ENCODE data around the gene IDH3A. TPM values are rescaled to one million over a fixed set of nuclear protein-coding genes. Genes with fewer than 3 reads are reported as not detected.

IDH3A gene
- total RNA-seq, 1 donor from 2014 or later: 41.6 TPM

DNA sequence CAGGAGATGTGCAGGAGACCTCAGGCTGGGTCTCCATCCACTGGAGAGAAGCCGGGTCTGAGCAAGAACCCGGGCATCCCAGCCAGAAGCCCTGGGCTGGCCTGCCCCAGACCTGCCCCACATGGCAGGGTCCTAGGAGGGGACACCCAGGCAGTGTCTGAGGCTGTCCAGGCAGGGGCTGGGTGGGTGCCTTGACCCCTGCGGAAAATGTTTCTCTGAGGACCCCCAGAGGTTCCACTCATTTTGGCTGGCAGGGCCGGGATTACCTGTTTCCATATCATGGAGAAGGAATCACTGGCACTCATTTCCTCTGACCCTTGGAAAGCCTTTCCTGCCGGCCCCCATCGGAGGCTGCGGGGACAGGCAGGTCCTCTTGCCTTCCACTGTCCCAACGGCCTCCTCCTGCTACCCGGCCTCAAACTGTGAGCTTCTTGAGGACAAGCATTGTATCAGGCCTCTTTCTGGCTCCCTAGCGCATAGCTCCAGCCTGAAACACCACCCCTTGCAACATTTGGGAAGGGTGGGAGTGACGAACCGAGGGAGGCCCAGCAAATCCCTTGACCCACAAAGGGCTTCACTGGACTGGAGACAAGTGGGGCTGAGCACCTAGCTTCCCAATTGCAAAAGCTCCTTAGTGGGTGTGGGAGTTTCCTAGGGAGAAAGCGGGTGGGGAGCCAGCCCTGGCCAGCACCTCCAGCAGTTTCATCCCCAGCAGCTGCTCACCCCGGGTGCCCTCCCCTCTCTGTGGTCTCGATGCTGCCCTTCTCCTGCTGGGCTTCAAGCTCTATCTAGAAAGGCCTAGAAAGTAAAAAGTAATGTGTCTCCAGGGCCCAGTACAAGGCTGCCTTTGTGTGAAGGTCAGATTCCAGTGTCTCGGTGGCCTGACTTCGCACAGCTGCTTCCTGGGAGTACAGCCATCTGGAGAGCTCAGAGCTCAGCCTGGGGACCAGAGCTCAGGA lies 55.5 kb downstream of the IDH3A start:
- peak; percentile 21 for DNase-seq

DNA sequence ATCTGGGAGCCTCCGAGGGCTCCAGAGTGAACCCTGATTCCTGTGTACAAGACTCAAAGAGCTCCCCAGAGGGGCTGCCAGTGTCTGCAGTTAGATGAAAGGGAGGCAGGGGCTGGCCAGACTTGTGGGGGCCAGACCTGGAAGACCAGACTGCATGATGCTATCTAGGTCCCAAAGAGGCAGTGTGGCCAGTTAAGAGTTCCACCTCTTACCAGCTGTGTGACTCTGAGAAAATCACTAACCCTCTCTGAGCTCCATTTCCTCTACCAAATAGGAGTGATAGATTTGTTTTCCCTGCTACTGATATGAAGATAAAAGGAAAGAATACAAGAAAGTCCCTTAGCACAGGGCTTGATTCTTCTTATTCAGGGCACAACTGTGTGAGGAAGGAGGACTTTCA lies 56.2 kb downstream of the IDH3A start:
- DNase-seq: no peak

DNA sequence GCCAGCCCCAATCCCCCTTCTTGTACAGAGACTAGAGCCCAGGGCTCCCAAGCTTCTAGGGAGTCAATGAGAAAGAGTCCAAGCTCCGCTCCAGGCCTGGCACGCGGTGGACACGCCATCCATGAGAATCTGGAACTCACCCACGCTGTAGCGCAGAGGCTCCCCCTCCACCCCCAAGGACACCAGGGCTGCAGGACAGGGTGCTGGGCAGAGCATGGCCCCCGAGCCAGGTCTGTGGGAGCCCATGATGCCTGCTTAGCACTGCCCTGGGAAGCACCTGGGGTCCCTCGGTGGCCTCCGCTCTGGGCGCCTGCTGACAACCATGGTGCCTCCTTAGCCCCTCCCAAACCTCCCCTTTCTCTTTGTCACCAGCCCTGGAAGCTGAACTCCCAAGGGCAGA lies 56.7 kb downstream of the IDH3A start:
- no peak for DNase-seq

DNA sequence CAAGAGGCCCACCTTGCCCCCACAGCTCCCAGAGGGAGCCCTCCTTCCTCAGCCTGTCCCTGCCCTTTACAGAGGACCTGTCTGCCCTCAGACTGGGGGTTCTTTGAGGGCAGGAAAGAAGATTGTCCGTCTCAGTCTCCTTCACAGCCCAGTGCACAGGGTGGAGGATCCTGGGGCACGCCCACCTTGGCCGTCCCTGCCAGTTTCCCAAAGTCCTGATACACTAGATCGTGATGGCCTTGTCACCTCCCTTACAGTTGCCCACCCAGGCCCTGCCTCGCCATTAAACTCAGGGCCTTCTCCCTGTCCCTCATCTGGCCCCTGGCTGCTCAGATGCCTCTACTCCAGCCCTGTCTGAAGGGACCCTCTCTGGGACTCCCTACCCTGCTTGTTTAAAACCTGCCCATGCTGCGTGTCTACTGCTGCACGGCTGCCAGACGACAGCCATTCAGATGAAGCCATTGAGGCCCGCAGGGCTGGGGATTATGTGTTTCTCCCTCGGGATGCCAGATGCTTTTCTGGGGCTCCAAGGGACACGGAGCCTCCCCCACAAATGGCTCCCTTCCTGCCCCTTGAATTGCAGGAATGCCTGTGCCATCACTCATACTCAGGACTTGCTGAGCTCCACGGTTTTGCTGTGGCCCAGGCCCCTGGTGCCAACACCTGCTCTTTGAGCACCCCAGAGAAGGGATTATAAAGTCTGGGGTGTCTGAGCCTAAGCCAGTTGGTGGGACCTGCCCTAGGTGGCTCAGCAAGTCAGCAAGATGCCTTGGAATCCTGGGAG lies 57.4 kb downstream of the IDH3A start:
- no peak for DNase-seq

DNA sequence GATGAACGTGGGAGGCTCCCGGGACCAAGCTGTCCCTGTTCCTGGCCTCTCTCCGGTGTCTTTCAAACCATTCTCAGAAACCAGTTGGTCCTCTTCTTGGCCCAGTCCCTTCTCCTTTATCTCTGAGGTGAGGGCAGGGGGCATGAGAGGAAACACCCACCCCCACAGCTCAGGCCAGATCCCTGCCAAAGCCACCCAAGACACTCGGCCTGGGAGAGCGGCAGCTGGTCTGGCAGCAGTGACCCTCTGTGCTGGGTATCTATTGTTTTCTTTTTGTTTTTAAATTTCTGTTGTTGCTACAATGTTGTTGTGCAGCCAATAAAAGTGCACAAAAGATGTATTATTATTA lies 57.9 kb downstream of the IDH3A start:
- DNase-seq: no peak

DNA sequence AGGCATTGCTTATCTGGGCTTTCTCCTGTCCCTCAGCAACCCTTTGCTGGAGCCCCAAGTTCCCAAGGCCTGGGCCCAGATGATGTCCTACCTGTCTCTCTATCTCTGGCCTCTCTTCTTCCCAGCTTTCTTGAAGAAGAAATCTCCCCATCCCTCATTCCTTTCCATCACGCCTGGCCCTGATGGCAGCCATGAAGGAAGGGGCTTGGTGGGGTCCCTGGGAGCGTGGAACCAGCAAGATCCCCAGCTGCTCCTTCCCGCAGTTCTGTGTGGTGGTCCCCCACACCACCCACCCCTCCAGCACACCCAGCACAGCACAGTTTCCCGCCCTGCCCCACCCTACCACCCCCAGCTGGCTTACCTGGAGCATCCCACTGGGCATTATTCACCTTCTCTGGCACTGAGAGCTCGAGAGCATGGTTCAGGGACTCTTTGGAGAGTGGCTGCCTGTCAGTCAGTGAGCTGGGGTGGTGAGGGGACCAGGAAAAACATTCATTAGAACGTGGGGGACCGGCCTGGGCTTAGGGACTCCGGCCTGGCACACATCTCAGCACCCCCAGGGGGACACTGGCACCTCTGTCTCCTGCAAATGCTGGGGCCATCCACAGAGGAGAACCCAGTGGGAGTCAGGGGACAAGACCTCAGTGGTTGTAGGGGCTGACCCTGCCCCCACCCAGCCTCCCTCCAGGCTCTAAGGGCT lies 58.6 kb downstream of the IDH3A start:
- DNase-seq: no peak

DNA sequence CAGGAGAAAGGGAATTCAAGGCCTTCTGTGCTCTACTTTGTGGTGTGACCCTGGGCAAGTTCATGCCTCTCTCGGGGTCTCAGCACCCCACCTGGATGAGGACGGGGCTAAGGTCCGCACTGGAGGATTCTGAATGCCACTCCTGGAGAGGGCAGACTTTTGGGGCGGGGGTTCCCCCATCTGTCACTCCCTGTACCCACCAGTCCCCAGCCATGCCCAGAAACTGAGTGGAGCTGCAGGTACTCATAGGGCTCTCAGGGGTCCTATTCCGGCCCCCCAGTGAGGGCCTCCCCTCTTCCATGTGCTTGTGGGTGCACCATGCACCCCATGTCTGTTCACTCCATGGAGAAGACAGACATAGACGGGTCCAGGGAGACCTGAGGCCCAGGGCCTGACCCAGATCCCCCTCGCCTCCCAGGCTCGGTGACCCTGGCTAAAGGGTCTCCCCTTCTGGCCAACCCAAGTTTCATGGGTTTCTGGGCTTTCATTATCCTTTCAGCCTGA lies 59.2 kb downstream of the IDH3A start:
- no peak for DNase-seq

DNA sequence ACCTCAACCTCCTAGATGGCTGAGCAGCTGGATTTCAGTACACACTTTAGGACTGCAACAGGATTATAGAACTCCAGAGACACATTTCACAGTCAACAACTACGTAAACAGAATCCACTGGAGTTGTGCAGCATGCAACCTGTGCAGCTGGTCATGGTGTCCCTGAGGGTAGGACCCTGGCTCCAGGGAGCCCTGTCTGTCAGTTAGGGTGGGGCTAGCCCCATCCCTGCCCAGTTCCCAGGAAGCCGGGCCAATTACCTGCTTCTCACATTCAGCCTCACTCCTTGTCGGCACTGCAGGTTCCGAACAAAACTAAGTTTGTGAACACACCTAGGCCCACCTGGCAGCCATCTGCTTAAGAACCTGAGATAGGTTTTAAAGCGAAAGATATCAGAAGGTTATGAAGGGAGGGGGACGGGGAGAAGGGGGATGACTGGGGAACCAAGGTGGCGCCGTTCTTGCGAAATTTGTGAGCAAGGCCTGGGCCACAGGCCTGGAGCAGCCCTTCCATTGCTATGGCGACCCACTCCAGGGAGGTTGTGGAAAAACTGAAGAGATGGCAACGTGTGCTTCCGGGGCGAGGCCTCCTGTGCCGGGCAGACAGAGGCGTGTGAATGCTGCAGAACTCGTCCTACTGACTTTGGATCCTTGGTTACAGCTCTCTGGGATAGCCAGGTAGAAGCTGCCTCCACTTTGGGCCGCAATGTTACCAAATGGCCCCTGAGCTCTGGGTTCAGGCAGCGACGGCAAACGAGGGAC lies 59.9 kb downstream of the IDH3A start:
- DNase-seq: peak; percentile 17

DNA sequence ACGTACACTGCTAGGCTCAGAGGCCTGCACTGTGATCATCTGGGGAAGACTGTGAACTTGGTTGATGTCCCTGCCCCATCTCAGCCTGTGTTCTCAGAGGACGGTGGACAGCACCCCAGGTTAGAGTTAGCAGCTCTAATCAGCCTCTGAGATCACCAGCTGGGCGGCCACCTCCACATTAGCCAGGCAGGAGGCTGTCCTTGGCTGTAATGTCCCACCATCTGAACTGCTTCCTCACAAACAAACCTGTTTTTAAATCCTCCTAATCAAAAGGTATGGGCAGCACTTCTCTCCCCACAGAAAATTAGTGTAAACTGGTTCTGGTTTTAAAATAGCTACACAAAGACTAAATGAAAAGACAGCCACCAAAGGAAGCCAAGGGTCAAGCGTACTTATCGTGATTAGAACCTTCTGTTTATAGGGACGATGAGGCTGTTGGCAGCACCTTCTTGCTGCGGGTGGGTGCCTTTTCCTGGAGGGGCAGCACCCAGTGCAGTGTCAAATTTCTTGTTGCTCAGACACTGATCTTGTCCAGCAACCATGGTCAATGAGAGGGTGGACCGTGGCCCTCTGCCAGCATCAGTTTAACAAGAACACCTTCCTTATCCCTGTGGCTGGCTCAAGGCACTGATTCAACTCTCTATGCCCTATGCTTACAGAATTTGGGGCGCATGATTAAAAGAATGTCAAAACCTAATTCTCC lies 60.6 kb downstream of the IDH3A start:
- DNase-seq: no peak

DNA sequence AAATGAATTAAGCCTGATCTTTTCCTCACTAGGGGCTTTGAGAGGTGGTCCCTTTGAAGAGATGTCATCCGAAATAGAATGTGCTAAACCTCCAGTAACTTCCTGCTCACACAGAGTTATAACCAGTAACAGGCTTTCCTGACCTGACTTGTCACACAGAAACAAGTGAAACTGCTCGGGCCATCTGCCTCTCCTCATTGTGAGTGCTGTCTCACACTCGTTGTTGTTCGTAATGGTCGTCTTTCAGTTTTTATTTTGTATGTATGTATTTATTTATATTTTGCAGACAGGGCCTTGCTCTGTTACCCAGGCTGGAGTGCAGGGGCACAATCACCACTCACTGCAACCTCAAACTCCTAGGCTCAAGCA lies 61.2 kb downstream of the IDH3A start:
- no peak for DNase-seq

DNA sequence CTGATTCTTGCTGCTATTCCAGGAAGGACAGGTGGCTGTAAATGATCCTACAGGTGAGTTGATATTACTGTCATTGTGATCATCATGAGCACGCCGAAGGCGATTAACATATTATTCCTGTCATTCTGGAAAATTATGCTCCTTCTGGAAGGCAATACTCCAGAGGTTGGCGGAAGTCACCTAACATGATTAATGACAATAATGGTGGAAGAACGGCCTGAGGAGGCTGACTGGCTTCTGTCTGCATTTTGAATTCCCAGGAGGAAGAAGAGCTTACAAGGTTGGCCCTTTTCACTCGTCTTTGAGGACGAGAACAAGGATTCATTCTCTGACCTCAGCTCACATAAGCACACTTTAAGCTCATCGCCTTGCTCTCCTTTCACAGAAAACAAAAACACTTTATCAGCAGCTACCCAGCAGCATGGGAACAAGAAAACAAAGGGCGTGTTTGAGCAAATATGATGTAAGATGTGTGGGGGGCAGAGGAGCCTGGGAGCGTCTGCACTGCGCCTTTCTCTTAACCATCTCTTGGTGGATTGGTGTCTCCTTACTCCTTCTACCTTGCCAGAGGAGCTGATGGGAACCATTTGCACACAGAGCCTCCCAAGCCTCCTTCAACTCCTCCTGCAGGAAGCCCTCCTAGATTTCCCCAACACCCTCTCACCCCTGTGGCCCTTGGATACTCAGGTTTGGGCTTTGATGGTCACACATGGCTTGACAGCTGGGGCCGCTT lies 62.2 kb downstream of the IDH3A start:
- DNase-seq: no peak

DNA sequence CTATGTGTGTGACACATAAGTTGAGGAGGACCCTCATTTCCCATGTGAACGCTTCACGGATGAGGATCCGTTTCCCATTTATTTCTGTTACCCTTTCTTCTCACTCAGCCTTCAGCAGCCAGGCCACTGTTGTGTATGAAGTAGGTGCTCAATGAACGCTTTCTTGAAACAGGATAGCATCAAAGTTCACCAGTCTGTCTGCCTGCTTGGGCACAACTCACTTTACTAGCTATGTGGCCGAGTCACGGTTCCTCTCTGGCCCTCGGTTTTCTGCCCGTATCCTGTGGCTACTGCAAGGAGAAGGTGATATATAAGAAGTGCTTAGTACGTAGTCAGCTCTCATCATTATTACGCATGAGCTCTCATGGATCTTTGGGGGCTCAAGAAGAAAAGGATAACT lies 62.8 kb downstream of the IDH3A start:
- no peak for DNase-seq

DNA sequence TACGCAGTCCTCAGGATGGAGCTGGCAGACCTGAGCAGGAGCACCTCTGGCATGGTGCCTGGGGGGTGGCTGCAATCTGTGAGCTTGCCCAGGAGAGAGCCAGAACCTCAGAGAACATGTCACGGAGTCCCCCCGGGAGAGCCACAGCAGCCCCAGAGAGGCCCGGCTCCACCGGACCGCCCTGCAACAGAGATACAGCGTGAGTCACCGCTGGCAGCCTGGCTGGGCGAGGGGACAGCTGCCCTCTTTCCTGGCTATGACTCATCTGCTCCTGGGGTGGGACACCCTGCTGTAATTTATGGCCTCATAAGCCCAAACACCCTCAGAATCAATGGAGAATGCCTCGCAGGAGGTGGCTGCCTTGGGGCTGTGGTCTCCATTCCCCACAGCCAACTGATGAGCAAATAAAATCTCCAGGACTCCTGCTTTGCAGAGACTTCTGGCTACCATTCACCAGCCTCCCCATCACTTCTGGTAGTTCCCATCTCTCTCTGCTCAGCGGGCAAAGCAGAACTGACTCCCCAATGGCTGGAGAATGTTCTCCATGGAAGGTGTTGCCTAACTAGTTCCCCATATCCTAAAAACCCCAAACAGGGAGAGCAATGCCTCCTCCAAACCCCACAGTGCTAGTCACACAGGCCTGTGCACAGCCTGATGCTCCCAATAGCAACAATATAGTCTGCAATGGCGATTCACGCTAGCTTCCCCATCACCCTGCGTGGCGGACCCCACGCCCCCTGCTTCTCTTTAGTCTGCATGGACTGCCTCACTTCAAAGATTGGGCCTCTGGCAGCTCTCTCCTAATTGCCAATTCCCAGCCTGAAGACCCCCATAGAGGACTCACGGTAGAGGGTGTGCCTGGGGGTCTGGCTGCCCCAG lies 63.6 kb downstream of the IDH3A start:
- peak; percentile 30 for DNase-seq

DNA sequence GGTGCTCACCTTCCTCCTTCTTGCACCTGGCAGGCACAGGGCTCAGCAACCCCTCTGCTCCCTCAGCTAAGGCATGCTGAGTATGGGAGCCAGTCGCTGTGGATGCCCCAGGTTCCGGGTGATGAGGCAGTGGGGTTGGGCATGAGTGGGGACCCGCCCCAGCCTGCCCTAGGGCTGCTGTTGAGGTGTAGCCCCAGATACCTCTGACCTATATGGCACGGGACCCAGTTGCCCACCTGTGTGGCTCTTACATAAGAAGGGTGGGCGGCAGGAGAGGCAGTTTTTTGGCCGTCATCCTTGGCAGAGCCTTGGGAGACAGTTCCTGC lies 64.2 kb downstream of the IDH3A start:
- DNase-seq: no peak

DNA sequence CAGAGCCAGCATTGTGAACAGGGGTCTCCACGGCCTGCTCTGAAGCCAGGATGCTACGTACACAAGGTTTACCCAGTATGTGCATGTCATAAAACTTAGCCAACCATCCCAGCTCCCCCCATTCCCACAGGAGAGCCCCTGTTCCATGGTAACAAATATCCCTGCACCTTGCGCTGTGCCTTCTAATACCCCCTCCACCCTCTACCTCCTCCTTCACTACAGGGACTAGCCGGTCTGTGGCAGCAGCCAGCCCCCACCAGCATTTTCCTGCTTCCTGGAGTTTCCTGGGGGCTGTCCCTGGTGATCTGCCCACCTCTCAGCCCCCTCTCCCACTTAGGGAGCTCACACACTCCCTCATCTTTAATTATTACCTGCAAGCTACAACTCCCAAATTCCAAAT lies 64.8 kb downstream of the IDH3A start:
- no peak for DNase-seq

DNA sequence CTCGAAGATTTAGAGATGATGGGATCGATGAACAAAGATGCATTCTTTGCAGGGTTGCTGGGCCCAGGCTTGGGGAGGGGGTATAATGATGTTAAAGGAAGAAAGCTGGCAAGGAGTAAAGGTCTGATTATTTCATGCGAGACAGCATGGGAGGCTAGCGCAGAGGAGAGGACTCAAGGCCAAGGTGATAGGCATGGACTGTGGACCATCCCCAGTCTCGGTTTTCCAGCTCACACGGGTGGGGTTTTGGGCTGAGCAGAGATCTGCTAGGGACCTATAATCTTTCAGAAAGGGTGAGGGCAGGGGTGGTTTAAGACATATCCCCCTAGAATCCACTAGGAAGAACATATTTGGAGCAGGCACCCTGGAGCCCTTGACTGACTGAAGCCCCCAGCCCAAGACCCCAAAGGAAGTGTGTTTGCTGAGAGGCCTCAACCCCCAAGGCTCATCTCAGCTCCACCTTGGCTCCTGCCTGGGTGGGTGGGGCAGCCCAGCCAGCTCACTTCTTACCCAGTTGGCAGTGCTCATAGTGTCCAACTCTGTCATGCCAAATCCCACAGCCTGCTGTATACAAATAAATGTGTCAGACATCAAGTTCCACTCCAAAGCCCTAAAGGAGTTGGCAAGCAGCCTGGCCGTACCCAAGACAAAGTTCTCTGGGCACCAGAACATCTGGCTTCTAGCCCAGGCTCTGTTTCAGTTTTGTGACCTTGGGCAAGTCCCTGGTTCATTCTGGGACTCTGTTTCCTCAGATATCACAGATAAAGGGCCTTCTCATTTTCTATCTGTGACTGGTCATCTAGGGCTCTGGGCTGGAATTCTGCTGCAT lies 67.3 kb downstream of the IDH3A start:
- DNase-seq: no peak

DNA sequence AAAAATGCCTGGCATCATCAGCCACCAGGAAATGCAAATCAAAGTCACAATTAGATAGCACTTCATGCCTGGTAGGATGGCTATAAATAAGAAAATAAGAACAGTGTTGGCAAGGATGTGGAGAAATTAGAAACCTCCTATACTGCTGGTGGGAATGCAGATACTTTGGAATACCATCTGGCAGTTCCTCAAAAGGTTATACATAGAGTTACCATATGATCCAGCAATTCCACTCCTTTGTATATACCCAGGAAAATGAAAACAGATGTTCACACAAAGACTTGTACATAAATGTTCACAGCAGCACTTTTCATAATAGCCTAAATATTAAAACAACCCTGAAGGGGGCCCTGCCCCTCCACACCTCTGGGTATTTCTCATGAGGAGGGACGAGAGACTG lies 71.6 kb downstream of the IDH3A start:
- DNase-seq: no peak
